ENCODE results near the gene HCN3.

DNA sequence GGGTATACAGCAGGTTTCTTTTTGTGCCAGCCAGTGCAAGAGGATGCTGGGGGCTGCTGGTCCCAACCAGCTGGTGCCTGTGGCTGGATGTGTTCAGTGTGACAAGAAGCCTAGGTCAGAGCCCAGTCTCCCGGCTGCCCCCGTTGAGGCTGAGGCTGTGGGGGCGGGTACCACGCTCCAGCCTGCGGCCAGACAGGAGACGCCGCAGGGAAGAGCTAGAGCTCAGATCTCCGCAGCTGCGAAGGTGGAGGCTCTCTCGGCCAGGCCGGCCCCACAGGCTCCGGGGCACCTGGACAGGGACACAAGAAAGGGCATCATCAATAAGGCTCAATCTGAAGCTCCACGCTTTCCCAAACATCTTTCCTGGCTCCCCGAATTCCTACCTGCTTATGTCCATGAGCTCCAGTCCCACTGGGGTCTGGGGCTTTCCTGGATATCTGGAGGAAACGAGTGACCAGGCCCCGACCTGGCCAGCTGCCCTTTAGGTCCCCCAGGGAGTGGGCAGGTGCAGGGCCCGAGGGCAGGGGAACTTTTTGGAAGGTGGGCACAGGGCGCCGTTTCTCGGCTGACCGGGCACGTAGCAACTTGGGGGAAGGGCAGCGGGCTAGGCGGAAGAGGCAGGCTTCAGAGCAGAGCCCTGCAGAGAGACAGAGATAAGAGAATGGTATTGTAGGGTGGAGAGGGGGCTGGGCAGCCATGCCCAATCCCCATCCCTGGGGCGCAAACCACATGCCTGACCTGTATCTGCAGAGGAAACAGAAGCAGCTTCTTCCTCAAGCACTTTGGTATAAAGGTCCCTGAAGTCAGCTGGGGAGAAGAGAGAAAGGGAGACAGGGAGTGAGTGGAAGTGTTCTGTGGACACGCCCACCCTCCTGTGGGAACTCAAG lies 29.4 kb upstream of the HCN3 start:
- TF ChIP-seq POLR2A (IDR thresholded peaks at IDR 0.05), result no peak
- TF ChIP-seq, protein P1, sequence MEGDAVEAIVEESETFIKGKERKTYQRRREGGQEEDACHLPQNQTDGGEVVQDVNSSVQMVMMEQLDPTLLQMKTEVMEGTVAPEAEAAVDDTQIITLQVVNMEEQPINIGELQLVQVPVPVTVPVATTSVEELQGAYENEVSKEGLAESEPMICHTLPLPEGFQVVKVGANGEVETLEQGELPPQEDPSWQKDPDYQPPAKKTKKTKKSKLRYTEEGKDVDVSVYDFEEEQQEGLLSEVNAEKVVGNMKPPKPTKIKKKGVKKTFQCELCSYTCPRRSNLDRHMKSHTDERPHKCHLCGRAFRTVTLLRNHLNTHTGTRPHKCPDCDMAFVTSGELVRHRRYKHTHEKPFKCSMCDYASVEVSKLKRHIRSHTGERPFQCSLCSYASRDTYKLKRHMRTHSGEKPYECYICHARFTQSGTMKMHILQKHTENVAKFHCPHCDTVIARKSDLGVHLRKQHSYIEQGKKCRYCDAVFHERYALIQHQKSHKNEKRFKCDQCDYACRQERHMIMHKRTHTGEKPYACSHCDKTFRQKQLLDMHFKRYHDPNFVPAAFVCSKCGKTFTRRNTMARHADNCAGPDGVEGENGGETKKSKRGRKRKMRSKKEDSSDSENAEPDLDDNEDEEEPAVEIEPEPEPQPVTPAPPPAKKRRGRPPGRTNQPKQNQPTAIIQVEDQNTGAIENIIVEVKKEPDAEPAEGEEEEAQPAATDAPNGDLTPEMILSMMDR (IDR thresholded peaks at IDR 0.05), result no peak
- TF ChIP-seq POLR2AphosphoS5 (IDR thresholded peaks at IDR 0.05), result no peak
- no peak for TF ChIP-seq EP300 (IDR thresholded peaks at IDR 0.05)
